Testis (tissue), 3 donors: ENCODE results near the gene HIC2. TPM values are rescaled to one million over a fixed set of nuclear protein-coding genes. Genes with fewer than 3 reads are reported as not detected.

Experiments
- DNase-seq: peaks from one replicate; pipeline ENCODE4 v3.0.0-alpha.2; 2019
- H3K27ac ChIP-seq, 2 donors: fragments of 200-600 bp; sonication (generic); one replicate each; pipeline ENCODE4 v1.5.1; 2019
- H3K27me3 ChIP-seq: fragments of 200-600 bp; sonication (generic); one replicate; pipeline ENCODE4 v1.5.1; 2019
- H3K36me3 ChIP-seq: fragments of 200-600 bp; sonication (generic); one replicate; pipeline ENCODE4 v1.5.1; 2017; ENCODE audit warnings: low read depth; ENCODE audit errors: missing control alignments
- H3K4me1 ChIP-seq: fragments of 200-600 bp; sonication (generic); one replicate; pipeline ENCODE4 v1.5.1; 2019
- H3K4me3 ChIP-seq, 2 donors: fragments of 200-600 bp; sonication (generic); one replicate each; pipeline ENCODE4 v1.5.1; 2017 to 2019
- H3K9me3 ChIP-seq: fragments of 200-600 bp; sonication (generic); one replicate; pipeline ENCODE4 v1.5.1; 2017
- POLR2A ChIP-seq: fragments of 450-650 bp; IDR thresholded peaks from one replicate; pipeline ENCODE4 v1.6.1; 2017; ENCODE audit warnings: antibody characterized with exemption, mild to moderate bottlenecking, moderate library complexity
- WGBS, 2 donors: methylation state at CpG; one replicate each; pipeline ENCODE4 v1.1.5; 2018; 5-methylcytosine and 5-hydroxymethylcytosine counted together
- intact Hi-C: fragments of 100-400 bp; cut with DNase I; formaldehyde crosslinking; loops from one replicate; pipeline ENCODE4 v1.15.1; 2023; ENCODE audit warnings: low total_unique reads
- polyA plus RNA-seq: library from polyadenylated mRNA; stranded (reverse); fragments of 350-450 nt; fragmentation: Illumina TruSeq; extraction: RNeasy Lipid Tissue Mini Kit (QIAGEN cat#74804); gene quantifications from one replicate; pipeline ENCODE4 v1.2.3, GENCODE V29; 2014; ENCODE audit warnings: low read depth, low replicate concordance; ENCODE audit not compliant: insufficient read depth
- total RNA-seq, 2 donors: library from RNA; depleted of rRNA; stranded (reverse); fragments of >200 nt; gene quantifications; one replicate each; pipeline ENCODE4 v1.2.3, GENCODE V29; 2016
- TF ChIP-seq, protein P1 (sequence below), 3 experiments: fragments of 450-650 bp in 2 of 3; fragments of 200-600 bp in 1 of 3; sonication (generic) in 1 of 3; IDR thresholded peaks; one replicate each; pipeline ENCODE4 v1.5.1; 2016 to 2019; ENCODE audit warnings: antibody characterized with exemption in 3 of 3, mild to moderate bottlenecking in 2 of 3, moderate library complexity in 1 of 3

The HIC2 gene
- total and polyA plus RNA-seq, 3 donors from 2014 or later: 11.1 to 24.4 (median 24.0) TPM

- no peaks in the 10 kb centered on the region for H3K27me3 ChIP-seq
- no peak overlapping the region for H3K27ac ChIP-seq
- no peak for TF ChIP-seq POLR2A
- TF ChIP-seq, protein P1, sequence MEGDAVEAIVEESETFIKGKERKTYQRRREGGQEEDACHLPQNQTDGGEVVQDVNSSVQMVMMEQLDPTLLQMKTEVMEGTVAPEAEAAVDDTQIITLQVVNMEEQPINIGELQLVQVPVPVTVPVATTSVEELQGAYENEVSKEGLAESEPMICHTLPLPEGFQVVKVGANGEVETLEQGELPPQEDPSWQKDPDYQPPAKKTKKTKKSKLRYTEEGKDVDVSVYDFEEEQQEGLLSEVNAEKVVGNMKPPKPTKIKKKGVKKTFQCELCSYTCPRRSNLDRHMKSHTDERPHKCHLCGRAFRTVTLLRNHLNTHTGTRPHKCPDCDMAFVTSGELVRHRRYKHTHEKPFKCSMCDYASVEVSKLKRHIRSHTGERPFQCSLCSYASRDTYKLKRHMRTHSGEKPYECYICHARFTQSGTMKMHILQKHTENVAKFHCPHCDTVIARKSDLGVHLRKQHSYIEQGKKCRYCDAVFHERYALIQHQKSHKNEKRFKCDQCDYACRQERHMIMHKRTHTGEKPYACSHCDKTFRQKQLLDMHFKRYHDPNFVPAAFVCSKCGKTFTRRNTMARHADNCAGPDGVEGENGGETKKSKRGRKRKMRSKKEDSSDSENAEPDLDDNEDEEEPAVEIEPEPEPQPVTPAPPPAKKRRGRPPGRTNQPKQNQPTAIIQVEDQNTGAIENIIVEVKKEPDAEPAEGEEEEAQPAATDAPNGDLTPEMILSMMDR (IDR thresholded peaks at IDR 0.05): no peak
- no peaks in the 10 kb centered on the region for H3K36me3 ChIP-seq
- H3K4me1 ChIP-seq: no peaks in the 10 kb centered on the region
- WGBS, 2 donors: 91 to 98% methylated on average over 9 to 35 of the region's 35 CpGs
- peak; percentile 13 for DNase-seq
- no peak overlapping the region for H3K4me3 ChIP-seq
- H3K9me3 ChIP-seq: no peaks in the 10 kb centered on the region
- intact Hi-C loops: no loop called here
Measured at GRCh38 chr22:21444701-21445436, 27.7 kb downstream of the HIC2 start.

GRCh38 chr22:21445437-21446127 is 28.4 kb downstream of the HIC2 start:
- DNase-seq: peak; percentile 10
- intact Hi-C loops: no loop called here
- TF ChIP-seq, protein P1 (IDR thresholded peaks at IDR 0.05): no peak
- TF ChIP-seq POLR2A: no peak
- Histone ChIP-seq H3K36me3 (no peaks in the 10 kb centered on the region), H3K4me3 (no peak overlapping the region), H3K9me3 (no peaks in the 10 kb centered on the region), H3K4me1 (no peaks in the 10 kb centered on the region), H3K27me3 (no peaks in the 10 kb centered on the region), H3K27ac (no peak overlapping the region)
- 90 to 96% methylated on average over 2 to 27 of the region's 27 CpGs for WGBS, 2 donors

GRCh38 chr22:21446128-21446826 is 29.1 kb downstream of the HIC2 start:
- H3K36me3 ChIP-seq: no peaks in the 10 kb centered on the region
- 93 to 94% methylated on average over 28 to 49 of the region's 49 CpGs for WGBS, 2 donors
- peak; percentile 12 for DNase-seq

GRCh38 chr22:21446827-21447690 is 29.9 kb downstream of the HIC2 start:
- Histone ChIP-seq H3K27ac (no peak overlapping the region), H3K4me1 (no peaks in the 10 kb centered on the region), H3K9me3 (no peaks in the 10 kb centered on the region), H3K36me3 (no peaks in the 10 kb centered on the region), H3K4me3 (no peak overlapping the region), H3K27me3 (no peaks in the 10 kb centered on the region)
- TF ChIP-seq, protein P1 (IDR thresholded peaks at IDR 0.05): no peak
- no peak for TF ChIP-seq POLR2A
- intact Hi-C loops: no loop called here
- 95 to 96% methylated on average over 16 to 28 of the region's 33 CpGs for WGBS, 2 donors
- DNase-seq: peak; percentile 12

More at GRCh38 chr22:21446128-21446826, 29.1 kb downstream of the HIC2 start:
- intact Hi-C loops: no loop called here
- no peak overlapping the region for H3K4me3 ChIP-seq
- TF ChIP-seq, protein P1 (IDR thresholded peaks at IDR 0.05): no peak
- no peak for TF ChIP-seq POLR2A
- H3K27ac ChIP-seq: no peak overlapping the region
- no peaks in the 10 kb centered on the region for H3K4me1 ChIP-seq
- no peaks in the 10 kb centered on the region for H3K27me3 ChIP-seq
- no peaks in the 10 kb centered on the region for H3K9me3 ChIP-seq
